Fibroblast of skin of left biceps (primary cell): ENCODE measurements around the gene PTPN11.
"Not testable (repeated sequence)": the region's sequence is repeated elsewhere in the genome, so short reads cannot be mapped to it uniquely, and the experiment has no call there.

ENCODE experiments used
- DNase-seq, 2 experiments: peaks; one replicate each; pipeline ENCODE4 v3.0.0-alpha.2; 2013; ENCODE audit warnings: low read depth in 2 of 2

The PTPN11 gene

DNA sequence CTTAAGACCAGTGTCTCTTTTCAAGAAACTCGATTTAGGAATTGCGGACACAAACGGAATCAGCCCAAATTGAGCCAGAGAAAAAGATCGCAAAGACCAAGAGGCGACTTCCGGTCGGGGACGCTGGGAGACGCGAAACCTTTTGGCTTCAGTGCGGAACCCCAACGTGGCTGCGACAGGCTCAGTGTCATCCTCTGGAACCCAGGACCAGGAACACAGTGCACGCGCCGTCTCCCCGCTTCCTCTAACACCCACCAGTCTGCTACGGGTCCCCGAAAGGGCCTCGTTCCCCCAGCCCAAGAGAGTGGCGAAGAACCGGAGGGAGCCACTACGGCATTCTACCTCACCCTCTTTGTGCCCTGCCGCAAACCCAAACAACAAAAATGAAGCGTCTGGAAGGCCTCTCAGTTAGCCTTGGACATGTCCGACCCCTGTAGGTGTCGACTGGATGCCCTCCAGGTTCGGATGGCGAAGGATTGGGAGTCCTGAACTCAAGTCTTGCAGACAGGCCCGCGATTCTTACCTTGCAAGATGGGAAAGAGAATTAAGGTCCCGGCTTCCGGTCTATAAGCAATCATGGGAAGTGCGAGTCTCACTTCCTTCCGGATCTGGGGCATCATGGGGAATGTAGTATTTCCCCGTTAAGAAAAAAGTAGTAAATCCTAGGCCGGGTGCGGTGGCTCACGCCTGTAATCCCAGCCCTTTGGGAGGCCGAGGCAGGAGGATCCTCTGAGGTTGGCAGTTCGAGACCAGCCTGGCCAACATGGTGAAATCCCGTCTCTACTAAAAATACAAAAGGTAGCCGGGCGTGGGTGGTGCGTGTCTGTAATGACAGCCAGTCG is 9.5 kb upstream of the PTPN11 start, which contains the start of gene RPL6:
Gene RPL6 (minus strand): TSS at position 542 of the 842 bp plus-strand sequence. CDS start 949 bp downstream, outside the sequence.
- DNase-seq: peak; percentile 83 to 85

GRCh38 chr12:112409906-112410244 is 8.9 kb upstream of the PTPN11 start:
- no peak for DNase-seq

DNA sequence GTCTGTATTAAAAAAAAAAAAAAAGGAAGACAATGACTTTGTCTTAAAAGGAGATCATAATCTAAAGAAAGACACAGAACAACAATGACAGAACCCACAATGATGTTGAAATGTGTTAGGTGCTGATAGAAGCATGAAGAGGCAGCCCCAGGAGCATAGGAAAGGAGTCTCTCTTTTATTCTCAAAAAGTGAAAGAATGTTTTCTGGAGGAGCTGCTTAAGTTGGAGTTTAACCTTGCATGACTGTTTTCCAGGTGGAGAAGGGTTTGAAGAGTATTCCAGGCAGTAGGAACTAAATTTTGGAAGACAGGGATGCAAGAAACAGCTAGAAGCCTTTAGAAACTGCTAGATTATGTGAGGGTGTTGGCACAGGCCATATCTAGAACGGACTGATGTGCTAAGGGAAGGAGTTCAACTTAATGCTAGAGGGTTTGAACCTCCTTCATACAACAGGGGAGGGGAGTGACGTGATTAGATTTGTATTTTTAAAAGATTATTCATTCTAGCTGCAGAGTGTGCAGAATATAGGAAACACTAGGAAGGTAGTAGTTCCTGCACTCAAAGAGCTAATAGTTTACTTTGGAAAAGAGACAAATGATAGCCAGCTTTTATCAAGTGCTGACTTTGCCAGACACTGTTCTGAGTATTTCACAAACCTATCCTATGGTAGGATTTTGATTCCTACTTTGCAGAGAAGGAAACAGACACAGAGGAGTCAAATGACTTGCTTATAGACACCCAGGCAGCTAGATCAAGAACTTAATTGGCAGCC is 4.7 kb upstream of the PTPN11 start:
- DNase-seq: no peak

DNA sequence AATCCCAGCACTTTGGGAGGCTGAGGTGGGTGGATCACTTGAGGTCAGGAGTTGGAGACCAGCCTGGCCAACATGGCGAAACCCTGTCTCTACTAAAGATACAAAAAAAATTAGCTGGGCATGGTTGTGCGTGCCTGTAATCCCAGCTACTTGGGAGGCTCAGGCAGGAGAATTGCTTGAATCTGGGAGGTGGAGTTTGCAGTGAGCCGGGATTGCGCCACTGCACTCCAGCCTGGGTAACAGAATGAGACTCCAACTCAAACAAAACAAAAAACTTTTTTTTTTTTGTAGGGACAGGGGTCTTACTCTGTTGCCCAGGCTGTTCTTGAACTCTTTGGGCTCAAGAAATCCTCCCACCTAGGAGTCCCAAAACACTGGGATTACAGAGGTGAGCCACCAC is 3.3 kb upstream of the PTPN11 start:
- not testable (repeated sequence) for DNase-seq

- no peak for DNase-seq
These were observed 507 bp upstream of the PTPN11 start for GRCh38 chr12:112418273-112418607.

DNA sequence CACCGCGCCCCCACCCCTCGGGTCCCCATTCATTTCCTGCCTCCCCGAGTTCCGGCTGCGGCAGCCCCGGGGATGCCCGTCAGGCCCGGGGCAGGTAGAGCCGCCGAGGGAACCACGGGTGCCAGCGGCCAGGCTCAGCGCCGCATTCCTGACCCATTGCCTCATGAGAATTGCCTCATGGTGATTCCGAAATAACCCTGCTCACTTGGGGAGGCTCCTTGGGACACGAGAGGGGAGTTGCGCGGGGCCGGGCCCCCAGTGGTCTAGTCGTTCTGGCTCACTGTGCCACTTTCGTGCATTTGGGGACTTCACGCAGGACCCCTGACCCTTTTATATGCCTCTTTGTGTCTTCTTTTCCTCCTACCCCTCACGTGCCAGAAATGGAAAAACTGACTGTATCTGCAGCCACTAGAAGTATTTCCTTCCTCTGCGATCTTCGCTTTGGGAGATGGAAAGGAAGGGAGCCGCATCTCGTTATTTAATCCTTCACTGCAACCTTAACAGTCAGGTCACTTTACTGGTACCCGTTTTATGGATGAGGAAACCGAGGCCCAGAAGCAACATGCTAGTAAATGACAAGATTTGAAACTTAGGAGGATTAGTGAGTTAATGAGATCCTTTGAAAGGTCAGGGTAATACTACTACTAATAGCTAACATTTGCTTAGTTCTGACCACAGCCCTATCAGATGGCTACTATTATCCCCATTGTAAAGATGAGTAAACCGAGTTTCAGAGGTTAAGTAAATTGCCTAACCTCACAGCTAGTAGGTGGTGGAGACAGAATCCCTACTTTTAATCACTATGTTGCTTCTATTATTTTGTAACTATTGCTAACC is 768 bp downstream of the PTPN11 start:
- DNase-seq: peak; percentile 38 to 41

GRCh38 chr12:112420740-112421139 is 2.0 kb downstream of the PTPN11 start:
- DNase-seq: no peak

DNA sequence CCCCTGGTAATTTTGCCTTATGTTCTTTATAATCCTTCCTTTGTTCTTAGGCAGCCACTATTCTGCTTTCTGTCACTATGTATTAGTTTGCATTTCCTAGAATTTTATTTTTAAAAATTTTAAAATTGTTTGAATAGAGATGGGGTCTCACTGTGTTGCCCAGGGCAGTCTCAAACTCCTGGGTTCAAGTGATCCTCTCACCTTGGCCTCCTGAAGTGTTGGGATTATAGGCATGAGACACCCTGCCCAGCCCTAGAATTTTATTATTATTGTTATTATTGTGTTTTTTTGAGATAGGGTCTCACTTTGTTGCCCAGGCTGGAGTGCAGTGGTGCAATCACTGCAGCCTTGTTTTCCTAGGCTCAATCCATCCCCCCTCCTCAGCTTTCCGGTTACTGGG is 2.6 kb downstream of the PTPN11 start:
- DNase-seq: no peak

DNA sequence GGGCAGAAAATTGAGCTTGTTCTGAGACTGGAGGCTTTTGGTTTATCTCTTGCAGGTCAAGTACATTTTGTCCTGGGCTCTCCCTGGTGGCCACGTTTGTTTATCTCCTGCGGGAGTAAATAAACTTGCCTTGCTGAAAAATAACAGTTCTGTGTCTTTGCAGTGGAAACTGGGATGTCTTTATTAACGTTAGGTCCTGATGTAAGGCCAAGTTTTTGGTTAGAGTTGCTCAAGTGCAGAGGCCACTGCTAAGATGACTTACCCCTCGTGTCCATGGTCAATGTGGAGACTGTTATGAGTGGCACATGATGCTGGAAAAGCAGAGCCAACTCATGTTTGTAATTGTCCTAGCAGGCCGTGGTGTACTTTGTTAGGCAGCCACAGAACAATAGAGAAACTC is 3.8 kb downstream of the PTPN11 start:
- no peak for DNase-seq

- DNase-seq: no peak
These were observed 5.4 kb downstream of the PTPN11 start for GRCh38 chr12:112424126-112424525.

DNA sequence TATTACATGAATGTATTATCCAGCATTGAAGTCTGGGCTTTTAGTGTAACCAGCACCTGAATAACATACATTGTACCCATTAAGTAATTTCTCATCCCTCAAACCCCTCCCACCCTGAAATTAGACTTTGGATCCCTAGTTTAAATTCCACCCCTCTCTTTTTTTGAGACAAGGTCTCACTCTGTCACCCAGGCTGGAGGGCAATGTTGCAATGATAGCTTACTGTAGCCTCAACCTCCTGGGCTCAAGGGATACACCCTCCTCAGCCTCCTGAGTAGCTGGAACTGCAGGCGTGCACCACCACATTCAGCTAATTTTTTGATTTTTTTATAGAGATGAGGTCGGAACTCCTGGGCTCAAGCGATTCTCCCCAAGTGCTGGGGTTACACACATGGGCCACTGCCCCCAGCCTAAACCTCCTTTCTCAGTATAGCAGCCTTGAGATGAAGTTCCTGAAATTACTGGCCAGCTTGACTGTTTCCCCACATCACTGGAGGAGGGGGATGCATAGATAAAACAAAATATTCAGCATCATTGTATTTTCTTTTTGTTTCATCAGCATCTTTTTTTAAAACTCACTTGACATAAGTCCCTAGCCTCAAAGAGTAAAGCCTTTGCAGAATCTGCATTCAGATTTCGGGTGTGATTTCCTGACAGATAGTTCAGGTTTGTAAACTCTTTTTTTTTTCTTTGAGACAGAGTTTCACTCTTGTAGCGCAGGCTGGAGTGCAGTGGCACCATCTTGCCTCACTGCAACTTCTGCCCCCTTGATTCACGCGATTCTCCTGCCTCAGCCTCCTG is 7.0 kb downstream of the PTPN11 start:
- no peak for DNase-seq

- DNase-seq: no peak
These were observed 9.0 kb downstream of the PTPN11 start for GRCh38 chr12:112427760-112428159.

GRCh38 chr12:112430929-112431328 is 12.2 kb downstream of the PTPN11 start:
- no peak for DNase-seq

- DNase-seq: no peak
These were observed 13.2 kb downstream of the PTPN11 start for GRCh38 chr12:112431965-112432364.

DNA sequence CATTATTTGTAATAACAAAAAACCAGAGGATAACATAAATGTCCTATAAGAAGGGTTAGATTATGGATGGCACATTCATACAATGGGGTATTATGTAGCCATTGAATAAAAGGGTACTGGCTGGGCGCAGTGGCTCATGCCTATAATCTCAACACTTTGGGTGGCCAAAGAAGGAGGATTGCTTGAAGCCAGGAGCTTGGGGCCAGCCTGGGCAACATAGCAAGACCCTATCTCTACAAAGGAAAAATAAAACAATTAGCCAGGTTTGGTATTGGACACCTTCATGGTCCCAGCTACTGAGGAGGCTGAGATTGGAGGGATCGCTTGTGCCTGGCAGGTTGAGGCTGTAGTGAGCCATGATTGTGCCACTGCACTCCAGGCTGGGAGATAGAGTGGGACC is 14.8 kb downstream of the PTPN11 start:
- no peak for DNase-seq

DNA sequence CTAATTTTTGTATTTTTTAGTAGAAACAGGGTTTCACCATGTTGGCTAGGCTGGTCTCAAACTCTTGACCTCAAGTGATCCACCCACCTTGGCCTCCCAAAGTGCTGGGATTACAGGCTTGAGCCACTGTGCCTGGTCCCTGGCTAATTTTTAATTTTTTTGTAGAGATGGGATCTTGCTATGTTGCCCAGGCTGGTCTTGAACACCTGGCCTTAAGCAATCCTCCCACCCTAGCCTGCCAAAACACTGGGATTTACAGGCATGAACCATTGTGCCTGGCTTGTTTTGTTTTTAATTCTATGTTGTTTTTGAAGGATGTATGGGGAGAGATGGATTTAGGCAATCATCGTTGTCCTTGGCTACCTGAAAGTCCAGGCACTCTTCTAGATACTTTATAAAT is 19.9 kb downstream of the PTPN11 start:
- not testable (repeated sequence) for DNase-seq

GRCh38 chr12:112439769-112440168 is 21.0 kb downstream of the PTPN11 start:
- DNase-seq: no peak

GRCh38 chr12:112440653-112441052 is 21.9 kb downstream of the PTPN11 start:
- not testable (repeated sequence) for DNase-seq

DNA sequence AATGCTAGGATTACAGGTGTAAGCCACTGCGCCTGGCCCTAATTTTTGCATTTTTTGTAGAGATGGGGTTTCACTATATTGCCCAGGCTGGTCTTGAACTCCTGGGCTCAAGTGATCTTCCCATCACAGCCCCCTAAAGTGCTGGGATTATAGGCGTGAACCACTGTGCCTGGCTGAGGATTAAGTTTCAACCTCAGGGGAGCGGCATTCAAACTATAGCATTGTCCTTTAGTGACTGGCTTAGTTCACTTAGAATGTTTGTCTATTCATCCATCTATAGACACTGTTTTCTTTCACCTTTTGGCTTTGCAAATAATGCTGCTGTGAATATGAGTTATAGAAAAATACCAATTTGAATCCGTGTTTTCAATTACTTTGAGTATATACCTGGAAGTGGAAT is 25.2 kb downstream of the PTPN11 start:
- DNase-seq: no peak

DNA sequence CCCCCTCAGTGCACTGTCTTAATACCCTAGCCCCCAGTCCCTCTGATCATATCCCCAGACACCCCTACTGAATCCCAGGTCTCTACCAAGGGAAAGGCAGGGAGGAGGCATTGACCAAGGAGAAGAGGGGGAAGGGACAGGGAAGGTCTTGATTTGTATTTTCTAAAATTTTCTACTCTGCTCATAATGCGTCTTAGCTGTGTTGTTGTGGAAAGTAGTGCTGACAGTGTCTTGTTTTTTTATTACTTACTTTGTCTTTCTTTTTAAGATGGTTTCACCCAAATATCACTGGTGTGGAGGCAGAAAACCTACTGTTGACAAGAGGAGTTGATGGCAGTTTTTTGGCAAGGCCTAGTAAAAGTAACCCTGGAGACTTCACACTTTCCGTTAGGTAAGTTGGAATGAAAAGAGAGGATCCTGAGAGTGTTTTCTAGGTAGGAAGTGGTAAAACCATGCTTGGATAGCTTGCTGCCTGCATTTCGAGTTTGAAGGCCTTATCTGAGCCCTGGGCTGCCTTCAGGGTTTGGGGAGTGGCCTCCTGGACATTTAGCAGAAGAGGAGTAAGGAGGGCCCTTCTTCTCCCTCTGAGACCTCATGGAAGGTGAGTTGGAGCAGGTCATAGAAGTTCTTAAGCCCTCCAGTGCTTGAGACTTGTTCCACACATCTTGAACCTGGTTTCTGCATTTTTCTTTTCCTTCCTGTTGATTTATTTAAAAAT is 27.4 kb downstream of the PTPN11 start:
- DNase-seq: no peak

DNA sequence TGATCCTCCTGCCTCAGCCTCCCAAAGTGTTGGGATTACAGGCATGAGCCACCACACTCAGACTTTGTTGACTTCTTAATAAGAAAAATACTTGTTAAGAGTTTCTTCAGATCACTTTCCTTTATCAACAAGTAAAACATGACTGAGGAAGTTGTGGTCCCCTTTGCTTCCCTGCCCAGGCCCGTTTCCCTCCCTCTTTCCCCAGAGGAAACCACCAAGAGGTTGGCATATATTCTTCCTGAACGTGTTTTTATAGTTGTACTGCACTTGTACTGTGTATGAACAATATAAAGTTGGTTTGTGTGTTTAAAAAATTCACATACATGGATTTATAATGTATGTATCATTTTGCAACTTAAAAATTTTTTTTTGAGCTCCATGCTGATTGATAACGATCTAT is 28.4 kb downstream of the PTPN11 start:
- DNase-seq: no peak
